K562 (cell line): ENCODE results near the gene TPGS1. TPM values are rescaled to one million over a fixed set of nuclear protein-coding genes. Genes with fewer than 3 reads are reported as not detected.

Source experiments
- ADNP ChIP-seq: fragments of 200-800 bp; sonication (Bioruptor generic); IDR thresholded peaks from 2 replicates; pipeline ENCODE4 v1.6.1; 2016; ENCODE audit warnings: missing genetic modification characterization, missing compliant biosample characterization
- CBFA2T3 ChIP-seq: fragments of 450-650 bp; IDR thresholded peaks from 2 replicates; pipeline ENCODE4 v1.6.1; 2017
- RREB1 ChIP-seq: fragments of 250-450 bp; sonication (Bioruptor Pico); IDR thresholded peaks from 2 replicates; pipeline ENCODE4 v1.4.0; 2020
- TBP ChIP-seq: optimal IDR thresholded peaks from 2 replicates; pipeline ENCODE3; 2011; ENCODE audit warnings: low read depth, low read length, improper control_type of control experiment
- TEAD4 ChIP-seq, 2 experiments: sonication (generic) in 1 of 2; formaldehyde crosslinking in 1 of 2; IDR thresholded peaks; 2 replicates each; pipeline versions ENCODE4 v1.6.1 to v1.8.0; 2012 to 2022; ENCODE audit warnings: borderline replicate concordance in 1 of 2, inconsistent platforms in 1 of 2, low read length in 1 of 2, mild to moderate bottlenecking in 1 of 2, missing genetic modification reagents in 1 of 2
- TRIM25 ChIP-seq: fragments of 450-650 bp; IDR thresholded peaks from 2 replicates; pipeline ENCODE4 v1.7.0; 2016; ENCODE audit warnings: borderline replicate concordance
- ZBTB5 ChIP-seq: fragments of 450-650 bp; IDR thresholded peaks from 2 replicates; pipeline ENCODE4 v1.6.1; 2017; ENCODE audit warnings: antibody characterized with exemption
- ZKSCAN8 ChIP-seq: fragments of 200-800 bp; sonication (Bioruptor generic); IDR thresholded peaks from 2 replicates; pipeline ENCODE4 v1.6.1; 2016; ENCODE audit warnings: missing genetic modification characterization, missing compliant biosample characterization
- polyA plus RNA-seq, 8 experiments: library from polyadenylated mRNA; depleted of rRNA in 4 of 8; stranded (reverse) in 5 of 8; unstranded in 3 of 8; fragments of >200 nt; fragmentation: Nextera tagmentation in 2 of 8; fragmentation: Illumina TruSeq in 1 of 8; extraction: Ambion mirVana in 2 of 8; extraction: Trizol in 1 of 8; gene quantifications; 2 replicates each; pipeline versions ENCODE4 v1.2.1 to v1.2.3, GENCODE V29; 2011 to 2014; ENCODE audit warnings: inconsistent platforms in 1 of 8, missing spikeins in 1 of 8
- total RNA-seq, 7 experiments: library from RNA; depleted of rRNA in 6 of 7; stranded (reverse); fragments of >200 nt in 6 of 7; fragmentation: Illumina TruSeq in 2 of 7; extraction: Trizol in 2 of 7; gene quantifications; 2 replicates each; pipeline versions ENCODE4 v1.2.1 to v1.2.3, GENCODE V29; 2011 to 2021; ENCODE audit warnings: low replicate concordance in 1 of 7
- TF ChIP-seq, protein P1 (sequence below): fragments of 450-650 bp; IDR thresholded peaks from 2 replicates; pipeline ENCODE4 v1.7.1; 2018; ENCODE audit warnings: mild to moderate bottlenecking, low read depth; ENCODE audit not compliant: partially characterized antibody
- TF ChIP-seq, protein P2 (sequence below): sonication (generic); formaldehyde crosslinking; IDR thresholded peaks from 2 replicates; pipeline ENCODE4 v1.8.0; 2022; ENCODE audit warnings: mild to moderate bottlenecking, missing genetic modification reagents, borderline replicate concordance

The TPGS1 gene
- total and polyA plus RNA-seq, 9 of the 15 experiments (the other 6 are each of a cell fraction or from before 2014, with no cell fraction given): 0.30 to 31.6 (median 1.2) TPM; not detected in 2

GRCh38 chr19:566403-566802, 59.1 kb downstream of the TPGS1 start (continued):
- no peak for TF ChIP-seq RREB1 (CRISPR knock-in tag)
- TF ChIP-seq, protein P1, sequence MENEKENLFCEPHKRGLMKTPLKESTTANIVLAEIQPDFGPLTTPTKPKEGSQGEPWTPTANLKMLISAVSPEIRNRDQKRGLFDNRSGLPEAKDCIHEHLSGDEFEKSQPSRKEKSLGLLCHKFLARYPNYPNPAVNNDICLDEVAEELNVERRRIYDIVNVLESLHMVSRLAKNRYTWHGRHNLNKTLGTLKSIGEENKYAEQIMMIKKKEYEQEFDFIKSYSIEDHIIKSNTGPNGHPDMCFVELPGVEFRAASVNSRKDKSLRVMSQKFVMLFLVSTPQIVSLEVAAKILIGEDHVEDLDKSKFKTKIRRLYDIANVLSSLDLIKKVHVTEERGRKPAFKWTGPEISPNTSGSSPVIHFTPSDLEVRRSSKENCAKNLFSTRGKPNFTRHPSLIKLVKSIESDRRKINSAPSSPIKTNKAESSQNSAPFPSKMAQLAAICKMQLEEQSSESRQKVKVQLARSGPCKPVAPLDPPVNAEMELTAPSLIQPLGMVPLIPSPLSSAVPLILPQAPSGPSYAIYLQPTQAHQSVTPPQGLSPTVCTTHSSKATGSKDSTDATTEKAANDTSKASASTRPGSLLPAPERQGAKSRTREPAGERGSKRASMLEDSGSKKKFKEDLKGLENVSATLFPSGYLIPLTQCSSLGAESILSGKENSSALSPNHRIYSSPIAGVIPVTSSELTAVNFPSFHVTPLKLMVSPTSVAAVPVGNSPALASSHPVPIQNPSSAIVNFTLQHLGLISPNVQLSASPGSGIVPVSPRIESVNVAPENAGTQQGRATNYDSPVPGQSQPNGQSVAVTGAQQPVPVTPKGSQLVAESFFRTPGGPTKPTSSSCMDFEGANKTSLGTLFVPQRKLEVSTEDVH: peak; percentile 38
- TF ChIP-seq CBFA2T3: peak; percentile 64
- no peak for TF ChIP-seq TRIM25
- TF ChIP-seq ZBTB5: no peak
- TF ChIP-seq ADNP (tag): no peak
- peak; percentile 79 for TF ChIP-seq TEAD4 (IDR thresholded peaks at IDR 0.05; ENCODE audit: low read length)
- no peak for TF ChIP-seq TEAD4 (CRISPR knock-in tag; IDR thresholded peaks at IDR 0.05; ENCODE audit: borderline replicate concordance)
- TF ChIP-seq TBP: no peak
- TF ChIP-seq ZKSCAN8 (CRISPR knock-in tag): no peak
- TF ChIP-seq, protein P2, sequence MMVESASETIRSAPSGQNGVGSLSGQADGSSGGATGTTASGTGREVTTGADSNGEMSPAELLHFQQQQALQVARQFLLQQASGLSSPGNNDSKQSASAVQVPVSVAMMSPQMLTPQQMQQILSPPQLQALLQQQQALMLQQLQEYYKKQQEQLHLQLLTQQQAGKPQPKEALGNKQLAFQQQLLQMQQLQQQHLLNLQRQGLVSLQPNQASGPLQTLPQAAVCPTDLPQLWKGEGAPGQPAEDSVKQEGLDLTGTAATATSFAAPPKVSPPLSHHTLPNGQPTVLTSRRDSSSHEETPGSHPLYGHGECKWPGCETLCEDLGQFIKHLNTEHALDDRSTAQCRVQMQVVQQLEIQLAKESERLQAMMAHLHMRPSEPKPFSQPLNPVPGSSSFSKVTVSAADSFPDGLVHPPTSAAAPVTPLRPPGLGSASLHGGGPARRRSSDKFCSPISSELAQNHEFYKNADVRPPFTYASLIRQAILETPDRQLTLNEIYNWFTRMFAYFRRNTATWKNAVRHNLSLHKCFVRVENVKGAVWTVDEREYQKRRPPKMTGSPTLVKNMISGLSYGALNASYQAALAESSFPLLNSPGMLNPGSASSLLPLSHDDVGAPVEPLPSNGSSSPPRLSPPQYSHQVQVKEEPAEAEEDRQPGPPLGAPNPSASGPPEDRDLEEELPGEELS (CRISPR knock-in tag): no peak
